GM23248 (cell line): ENCODE data around the gene TMEM204.

Experiments
- EZH2 ChIP-seq: fragments of 200-600 bp; sonication (generic); IDR thresholded peaks from 2 replicates; pipeline ENCODE4 v1.6.1; 2018; ENCODE audit warnings: antibody characterized with exemption, mild to moderate bottlenecking; ENCODE audit not compliant: insufficient read depth, poor library complexity, severe bottlenecking
- EZH2phosphoT487 ChIP-seq: fragments of 200-600 bp; sonication (generic); IDR thresholded peaks from 2 replicates; pipeline ENCODE4 v1.6.1; 2018; ENCODE audit warnings: antibody characterized with exemption, moderate library complexity, mild to moderate bottlenecking, low read depth; ENCODE audit not compliant: insufficient read depth

DNA sequence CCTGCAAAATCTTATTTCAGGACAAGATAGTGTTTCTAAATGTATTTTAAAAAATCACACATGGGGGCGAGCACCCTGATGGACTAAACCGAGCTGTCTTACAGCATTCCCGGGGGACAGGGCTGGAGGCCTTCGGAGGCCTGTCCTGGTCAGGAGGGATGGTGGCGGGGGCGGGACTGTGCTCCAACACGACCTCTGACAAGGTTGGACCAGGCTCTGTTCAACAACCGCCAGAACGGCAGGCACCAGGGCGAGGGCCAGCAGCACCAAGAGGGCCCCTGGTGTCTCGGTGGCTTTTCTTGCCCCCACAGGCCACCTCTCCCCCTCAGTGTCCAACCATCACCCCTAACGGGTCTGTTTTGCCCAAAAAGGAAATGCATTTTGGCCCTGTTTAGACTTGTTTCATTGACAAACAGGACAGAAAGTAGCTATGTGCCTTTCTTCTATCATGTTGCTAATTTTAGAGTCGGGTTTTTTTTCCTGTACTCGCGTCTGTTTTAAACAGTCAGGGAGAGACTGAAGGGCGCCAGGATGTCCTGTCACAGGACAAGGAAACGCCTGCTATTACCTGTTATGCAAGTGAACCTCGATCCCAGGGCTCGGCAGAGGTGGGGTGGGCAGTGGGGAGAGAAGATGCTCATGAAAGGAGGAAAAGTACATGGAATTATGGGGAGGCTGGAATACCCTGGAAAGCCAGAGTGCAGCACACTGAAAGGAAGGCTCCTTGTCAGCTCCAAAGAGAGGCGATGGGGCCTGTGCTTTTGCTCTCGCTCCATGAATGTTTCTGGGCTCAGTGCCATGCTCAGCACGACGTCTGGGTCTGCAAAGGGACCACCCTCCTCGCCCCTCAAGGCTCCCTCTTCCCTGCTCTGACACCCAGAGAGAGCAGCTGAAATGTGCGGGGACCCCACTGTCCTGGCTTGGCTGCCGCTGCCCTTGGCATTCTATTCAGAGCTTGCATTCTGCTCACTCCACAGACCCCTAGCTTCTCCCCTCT is 11.9 kb downstream of the TMEM204 start:
- TF ChIP-seq EZH2phosphoT487 (no peak), EZH2 (no peak)
